Measurements from ENCODE around the gene TTL.

The TTL gene

GRCh38 chr2:112582314-112582746, 100.4 kb downstream of the TTL start:
- Mint-ChIP-seq H3K4me3 (no peak overlapping the region), H3K9me3 (no peaks in the 10 kb centered on the region), H3K27ac (no peak overlapping the region), H3K4me1 (peaks cover 41% of the 10 kb centered on the region), H3K27me3 (no peaks in the 10 kb centered on the region)
- peak; percentile 10 to 21 for DNase-seq
- peak; percentile 13 for ATAC-seq

- Mint-ChIP-seq H3K27me3 (no peaks in the 10 kb centered on the region), H3K4me1 (peaks cover 42% of the 10 kb centered on the region), H3K9me3 (no peaks in the 10 kb centered on the region), H3K27ac (peak overlapping the region; percentile 98 to 99), H3K4me3 (peak overlapping the region; percentile 96 to 97)
- ATAC-seq (no peak), DNase-seq (peak in 1 of 2 donors; percentile 10)
Measured at GRCh38 chr2:112583497-112584133, 101.7 kb downstream of the TTL start.

- DNase-seq (peak; percentile 92 to 96), ATAC-seq (peak; percentile 92)
- no peaks in the 10 kb centered on the region for H3K9me3 Mint-ChIP-seq
- H3K27ac Mint-ChIP-seq = peak within 1 kb of the TSS; percentile 98 to 99
- peaks cover 42% of the 10 kb centered on the region for H3K4me1 Mint-ChIP-seq
- H3K27me3 Mint-ChIP-seq = no peaks in the 10 kb centered on the region
- peak within 1 kb of the TSS; percentile 96 to 97 for H3K4me3 Mint-ChIP-seq
Measured at GRCh38 chr2:112584134-112584890, 102.4 kb downstream of the TTL start, which contains the start of gene CHCHD5. Gene CHCHD5, plus strand, starts transcription at chr2:112584609. Its CDS starts 39 bp downstream, at chr2:112584648.

- Mint-ChIP-seq H3K9me3 (no peaks in the 10 kb centered on the region), H3K4me3 (peak overlapping the region; percentile 96 to 97), H3K4me1 (peaks cover 42% of the 10 kb centered on the region), H3K27me3 (no peaks in the 10 kb centered on the region), H3K27ac (peak overlapping the region; percentile 98 to 99)
- ATAC-seq (no peak), DNase-seq (no peak)
Measured at GRCh38 chr2:112584891-112585250, 102.9 kb downstream of the TTL start.

GRCh38 chr2:112585400-112585799, 103.4 kb downstream of the TTL start:
- ATAC-seq = no peak
- no peaks in the 10 kb centered on the region for H3K27me3 Mint-ChIP-seq
- H3K27ac Mint-ChIP-seq = peak overlapping the region; percentile 98 to 99
- H3K4me1 Mint-ChIP-seq = peaks cover 42% of the 10 kb centered on the region
- peak overlapping the region; percentile 96 to 97 for H3K4me3 Mint-ChIP-seq
- H3K9me3 Mint-ChIP-seq = no peaks in the 10 kb centered on the region
- no peak for DNase-seq

- ATAC-seq (no peak), DNase-seq (no peak)
- peak overlapping the region in 1 of 2 donors; percentile 97 for H3K4me3 Mint-ChIP-seq
- no peaks in the 10 kb centered on the region for H3K9me3 Mint-ChIP-seq
- H3K4me1 Mint-ChIP-seq = peaks cover 42% of the 10 kb centered on the region
- H3K27ac Mint-ChIP-seq = peak overlapping the region in 1 of 2 donors; percentile 28
- no peaks in the 10 kb centered on the region for H3K27me3 Mint-ChIP-seq
Measured at GRCh38 chr2:112585873-112586464, 104.0 kb downstream of the TTL start.

- Mint-ChIP-seq H3K4me3 (no peak overlapping the region), H3K27me3 (no peaks in the 10 kb centered on the region), H3K27ac (no peak overlapping the region), H3K9me3 (no peaks in the 10 kb centered on the region), H3K4me1 (peaks cover 29% of the 10 kb centered on the region)
- ATAC-seq = no peak
- DNase-seq = no peak
Measured at GRCh38 chr2:112588611-112589045, 106.7 kb downstream of the TTL start.
